ENCODE results near the gene PSMD1.

DNA sequence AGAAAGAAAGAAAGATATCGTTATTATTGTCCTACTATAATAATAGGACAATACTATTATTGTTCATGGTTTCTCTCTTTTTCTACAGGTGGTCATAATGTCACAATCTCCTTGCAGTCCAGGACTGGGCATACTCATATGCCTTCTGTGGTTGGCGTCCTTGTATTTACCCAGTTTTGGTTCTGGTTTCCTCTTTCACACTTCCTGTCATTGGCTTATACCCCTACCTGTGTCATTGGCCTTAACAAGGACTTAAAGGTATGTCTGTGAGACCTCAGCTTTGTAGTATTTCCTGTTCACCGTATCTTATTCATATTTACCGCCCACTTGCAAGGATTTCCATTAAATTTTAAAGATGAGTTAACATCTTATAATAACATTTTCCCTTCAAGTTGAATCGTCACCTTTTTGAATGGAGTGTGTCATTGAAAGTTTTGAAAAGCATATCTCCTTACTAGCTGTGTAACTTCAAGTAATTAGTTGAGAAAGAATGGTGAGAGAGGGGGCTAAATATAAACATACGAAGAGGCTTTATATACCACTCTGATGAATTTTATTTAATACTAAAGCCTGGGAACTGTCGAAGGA lies 104.7 kb downstream of the PSMD1 start:
- TF ChIP-seq, protein P1, sequence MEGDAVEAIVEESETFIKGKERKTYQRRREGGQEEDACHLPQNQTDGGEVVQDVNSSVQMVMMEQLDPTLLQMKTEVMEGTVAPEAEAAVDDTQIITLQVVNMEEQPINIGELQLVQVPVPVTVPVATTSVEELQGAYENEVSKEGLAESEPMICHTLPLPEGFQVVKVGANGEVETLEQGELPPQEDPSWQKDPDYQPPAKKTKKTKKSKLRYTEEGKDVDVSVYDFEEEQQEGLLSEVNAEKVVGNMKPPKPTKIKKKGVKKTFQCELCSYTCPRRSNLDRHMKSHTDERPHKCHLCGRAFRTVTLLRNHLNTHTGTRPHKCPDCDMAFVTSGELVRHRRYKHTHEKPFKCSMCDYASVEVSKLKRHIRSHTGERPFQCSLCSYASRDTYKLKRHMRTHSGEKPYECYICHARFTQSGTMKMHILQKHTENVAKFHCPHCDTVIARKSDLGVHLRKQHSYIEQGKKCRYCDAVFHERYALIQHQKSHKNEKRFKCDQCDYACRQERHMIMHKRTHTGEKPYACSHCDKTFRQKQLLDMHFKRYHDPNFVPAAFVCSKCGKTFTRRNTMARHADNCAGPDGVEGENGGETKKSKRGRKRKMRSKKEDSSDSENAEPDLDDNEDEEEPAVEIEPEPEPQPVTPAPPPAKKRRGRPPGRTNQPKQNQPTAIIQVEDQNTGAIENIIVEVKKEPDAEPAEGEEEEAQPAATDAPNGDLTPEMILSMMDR (IDR thresholded peaks at IDR 0.05): no peak
- TF ChIP-seq POLR2A (IDR thresholded peaks at IDR 0.05): no peak

All from adrenal gland (tissue), 5 donors.